Activated CD8-positive, alpha-beta memory T cell treated with anti-CD3 and anti-CD28 coated beads, Interleukin-2, amount 50 U/mL, for 1 hour (primary cell): ENCODE results near the gene CEACAM5.

Source experiments
- DNase-seq: peaks from one replicate; pipeline ENCODE4 v3.0.0-alpha.2; 2020; ENCODE audit errors: extremely low read depth

CEACAM5 gene

GRCh38 chr19:41708481-41708880 lies at the start of gene CEACAM5:
CEACAM5 (plus strand) TSS chr19:41708626; CDS start chr19:41708732, 106 bp downstream.
- no peak for DNase-seq

DNA sequence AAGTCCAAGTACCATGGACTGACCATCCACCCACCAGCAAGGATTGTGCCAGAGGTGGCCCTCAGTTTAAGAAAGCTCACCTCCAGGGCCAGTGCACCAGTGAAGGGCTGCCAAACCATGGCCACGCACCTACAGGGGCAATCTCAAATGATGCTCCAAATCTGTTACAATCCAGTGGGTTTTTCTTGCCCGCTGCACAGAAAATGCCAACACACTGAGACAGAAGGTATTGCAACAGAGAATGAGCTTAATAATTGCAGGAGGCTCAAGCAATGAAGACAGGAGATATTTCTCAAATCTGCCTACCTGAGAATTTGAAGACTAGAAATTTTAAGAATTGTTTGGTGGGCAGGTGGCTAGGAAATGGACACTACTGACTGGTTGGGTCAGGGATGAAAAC lies 42.4 kb upstream of the CEACAM5 start:
- no peak for DNase-seq

DNA sequence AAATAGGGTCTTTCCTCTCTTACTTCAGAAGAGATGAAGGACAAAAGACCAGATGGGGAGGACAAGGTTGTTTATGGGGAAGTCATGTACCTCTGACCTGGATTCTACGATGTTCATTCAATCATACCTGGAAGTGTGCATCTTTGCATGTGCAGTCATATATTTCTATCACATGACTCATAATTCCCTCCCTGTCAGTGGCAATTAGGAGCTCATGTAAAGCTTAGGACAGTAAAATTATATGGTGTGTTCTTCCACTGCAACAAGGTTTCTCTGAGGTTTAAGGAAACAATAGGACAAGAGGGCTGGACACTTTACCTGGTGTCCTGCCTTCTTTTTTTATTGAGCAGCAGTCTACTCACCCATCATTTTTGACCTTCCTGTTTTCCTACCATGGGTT lies 40.1 kb upstream of the CEACAM5 start:
- no peak for DNase-seq

GRCh38 chr19:41670755-41671154 lies 37.7 kb upstream of the CEACAM5 start:
- no peak for DNase-seq

DNA sequence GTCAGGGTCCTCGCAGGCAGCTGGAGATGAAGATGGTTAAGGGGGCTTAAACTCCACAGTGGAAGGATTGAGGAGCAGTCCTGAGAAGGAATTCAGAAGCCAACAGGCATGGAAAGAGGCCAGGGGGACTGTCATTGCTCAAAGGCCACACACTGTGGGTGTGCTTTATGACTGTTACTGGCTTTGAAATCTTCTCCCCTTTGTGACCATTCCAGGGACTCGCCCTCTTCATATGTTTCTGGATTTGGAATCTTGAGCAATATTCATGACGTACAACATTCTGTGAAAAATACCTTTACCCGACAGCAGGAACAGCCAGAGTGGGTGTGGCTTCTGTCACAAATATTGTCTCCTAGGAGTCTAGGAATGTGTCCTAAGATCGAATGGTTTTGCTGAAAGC lies 36.9 kb upstream of the CEACAM5 start:
- no peak for DNase-seq

DNA sequence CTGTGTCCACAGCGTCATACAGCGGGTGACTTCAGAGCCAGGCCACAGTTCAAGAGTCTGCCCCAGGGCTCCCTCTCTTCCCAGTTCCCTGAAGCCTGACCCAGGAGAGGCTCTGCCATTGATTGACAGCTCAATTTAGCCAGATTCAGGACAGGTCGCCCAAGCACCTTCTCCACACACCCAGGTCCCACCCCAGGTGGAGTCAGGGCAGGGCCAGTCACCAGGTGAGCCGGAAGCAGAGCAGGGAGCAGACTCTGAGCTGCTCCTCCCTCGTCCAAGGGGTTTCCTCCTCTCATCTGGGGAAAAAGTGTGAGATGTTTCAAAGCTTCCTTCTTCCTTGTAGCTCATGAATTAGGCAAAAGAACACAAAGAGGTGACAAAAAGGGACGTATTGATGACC lies 26.0 kb upstream of the CEACAM5 start:
- no peak for DNase-seq

GRCh38 chr19:41687419-41687818 lies 21.0 kb upstream of the CEACAM5 start:
- DNase-seq, result no peak

GRCh38 chr19:41688098-41688497 lies 20.3 kb upstream of the CEACAM5 start, which contains the start of gene CEACAM7:
CEACAM7 (minus strand) TSS chr19:41688270; CDS start chr19:41688165, 105 bp downstream.
- no peak for DNase-seq

DNA sequence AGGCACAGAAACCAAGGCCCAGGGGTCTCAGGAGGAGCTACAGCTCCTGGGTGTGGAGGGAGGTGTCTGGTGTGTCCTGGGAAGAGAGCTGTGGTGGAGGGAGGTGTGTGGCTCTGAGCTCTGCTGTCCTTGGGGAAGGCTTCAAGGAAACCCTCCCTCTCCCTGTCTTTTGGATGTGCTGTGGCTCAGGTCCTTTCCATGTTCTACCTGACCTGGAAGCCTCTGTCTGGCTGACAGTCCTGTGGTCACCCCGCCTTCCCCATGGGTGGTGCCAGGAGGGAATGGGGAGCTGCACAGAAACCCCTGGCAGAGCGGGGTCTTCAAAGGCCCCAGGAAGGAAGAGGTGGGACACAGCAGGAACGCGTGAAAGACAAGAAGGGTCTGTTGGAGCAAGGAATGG lies 19.7 kb upstream of the CEACAM5 start:
- DNase-seq, result no peak

DNA sequence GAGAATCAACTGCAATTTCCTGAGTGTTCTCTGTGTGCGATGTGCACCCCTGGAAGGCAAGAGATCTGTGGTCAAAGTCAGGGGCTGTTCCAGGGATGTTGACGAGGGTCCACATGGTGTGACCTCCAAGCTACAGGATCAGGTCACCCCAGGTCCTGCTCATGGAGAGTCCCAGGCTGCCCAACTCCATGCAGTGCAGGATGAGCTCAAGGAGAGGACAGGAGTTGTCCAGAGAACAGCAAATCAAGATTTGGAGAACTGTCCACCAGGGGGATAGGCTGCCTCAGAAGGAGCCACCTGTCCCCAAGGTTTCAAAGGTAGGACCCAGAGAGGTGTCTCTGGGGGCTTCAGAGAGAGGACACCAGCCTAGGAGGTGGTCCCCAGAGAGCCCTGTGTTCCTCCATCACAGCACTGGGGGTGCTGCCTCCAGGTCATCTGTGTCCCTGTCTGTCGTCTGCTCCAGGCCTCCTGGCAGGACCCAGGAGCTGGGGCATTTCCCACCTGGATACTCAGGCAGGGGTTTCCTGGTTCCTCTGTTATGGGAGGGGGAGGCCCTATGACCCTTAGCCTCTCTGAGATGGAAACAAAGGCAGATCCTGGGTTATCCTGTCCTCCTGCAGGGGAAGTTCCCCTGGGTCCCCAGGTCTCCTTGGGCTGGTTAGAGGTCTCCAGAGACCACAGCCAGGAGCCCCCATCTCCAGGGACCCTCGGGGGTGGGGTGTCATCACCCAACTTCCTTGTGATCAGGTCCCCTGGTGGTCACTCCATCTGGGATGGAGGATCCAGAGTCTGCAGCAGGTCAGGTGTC lies 18.2 kb upstream of the CEACAM5 start:
- no peak for DNase-seq

- DNase-seq, result no peak
Observed at GRCh38 chr19:41690801-41691065, 17.7 kb upstream of the CEACAM5 start.

- DNase-seq, result no peak
Observed at GRCh38 chr19:41691268-41691970, 17.0 kb upstream of the CEACAM5 start.

DNA sequence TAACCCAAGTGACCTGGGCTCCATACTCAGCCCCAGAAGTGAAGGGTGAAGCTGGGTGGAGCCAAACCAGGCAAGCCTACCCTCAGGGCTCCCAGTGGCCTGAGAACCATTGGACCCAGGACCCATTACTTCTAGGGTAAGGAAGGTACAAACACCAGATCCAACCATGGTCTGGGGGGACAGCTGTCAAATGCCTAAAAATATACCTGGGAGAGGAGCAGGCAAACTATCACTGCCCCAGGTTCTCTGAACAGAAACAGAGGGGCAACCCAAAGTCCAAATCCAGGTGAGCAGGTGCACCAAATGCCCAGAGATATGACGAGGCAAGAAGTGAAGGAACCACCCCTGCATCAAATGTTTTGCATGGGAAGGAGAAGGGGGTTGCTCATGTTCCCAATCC lies 14.2 kb upstream of the CEACAM5 start:
- no peak for DNase-seq

- no peak for DNase-seq
Observed at GRCh38 chr19:41694831-41695635, 13.4 kb upstream of the CEACAM5 start.

GRCh38 chr19:41695745-41696144 lies 12.7 kb upstream of the CEACAM5 start:
- DNase-seq, result no peak

- DNase-seq, result no peak
Observed at GRCh38 chr19:41696402-41697197, 11.8 kb upstream of the CEACAM5 start.

- DNase-seq, result no peak
Observed at GRCh38 chr19:41697198-41697855, 11.1 kb upstream of the CEACAM5 start.

DNA sequence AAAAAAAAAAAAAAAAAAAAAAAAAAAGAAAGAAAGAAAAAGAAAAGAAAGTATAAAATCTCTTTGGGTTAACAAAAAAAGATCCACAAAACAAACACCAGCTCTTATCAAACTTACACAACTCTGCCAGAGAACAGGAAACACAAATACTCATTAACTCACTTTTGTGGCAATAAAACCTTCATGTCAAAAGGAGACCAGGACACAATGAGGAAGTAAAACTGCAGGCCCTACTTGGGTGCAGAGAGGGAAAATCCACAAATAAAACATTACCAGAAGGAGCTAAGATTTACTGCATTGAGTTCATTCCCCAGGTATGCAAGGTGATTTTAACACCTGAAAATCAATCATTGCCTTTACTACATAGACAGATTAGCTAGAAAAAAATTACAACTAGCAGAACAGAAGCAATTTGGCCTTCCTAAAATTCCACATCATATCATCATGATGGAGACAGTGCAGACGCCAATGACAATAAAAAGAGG lies 9.6 kb upstream of the CEACAM5 start:
- DNase-seq, result no peak

DNA sequence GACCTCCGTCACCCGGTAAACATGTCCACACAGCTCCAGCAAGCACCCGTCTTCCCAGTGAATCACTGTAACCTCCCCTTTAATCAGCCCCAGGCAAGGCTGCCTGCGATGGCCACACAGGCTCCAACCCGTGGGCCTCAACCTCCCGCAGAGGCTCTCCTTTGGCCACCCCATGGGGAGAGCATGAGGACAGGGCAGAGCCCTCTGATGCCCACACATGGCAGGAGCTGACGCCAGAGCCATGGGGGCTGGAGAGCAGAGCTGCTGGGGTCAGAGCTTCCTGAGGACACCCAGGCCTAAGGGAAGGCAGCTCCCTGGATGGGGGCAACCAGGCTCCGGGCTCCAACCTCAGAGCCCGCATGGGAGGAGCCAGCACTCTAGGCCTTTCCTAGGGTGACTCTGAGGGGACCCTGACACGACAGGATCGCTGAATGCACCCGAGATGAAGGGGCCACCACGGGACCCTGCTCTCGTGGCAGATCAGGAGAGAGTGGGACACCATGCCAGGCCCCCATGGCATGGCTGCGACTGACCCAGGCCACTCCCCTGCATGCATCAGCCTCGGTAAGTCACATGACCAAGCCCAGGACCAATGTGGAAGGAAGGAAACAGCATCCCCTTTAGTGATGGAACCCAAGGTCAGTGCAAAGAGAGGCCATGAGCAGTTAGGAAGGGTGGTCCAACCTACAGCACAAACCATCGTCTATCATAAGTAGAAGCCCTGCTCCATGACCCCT lies 9.0 kb upstream of the CEACAM5 start:
- no peak for DNase-seq

DNA sequence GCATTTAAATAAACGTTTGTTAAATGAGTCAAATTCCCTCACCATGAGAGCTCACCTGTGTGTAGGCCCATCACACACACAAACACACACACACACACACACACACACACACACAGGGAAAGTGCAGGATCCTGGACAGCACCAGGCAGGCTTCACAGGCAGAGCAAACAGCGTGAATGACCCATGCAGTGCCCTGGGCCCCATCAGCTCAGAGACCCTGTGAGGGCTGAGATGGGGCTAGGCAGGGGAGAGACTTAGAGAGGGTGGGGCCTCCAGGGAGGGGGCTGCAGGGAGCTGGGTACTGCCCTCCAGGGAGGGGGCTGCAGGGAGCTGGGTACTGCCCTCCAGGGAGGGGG lies 8.5 kb upstream of the CEACAM5 start:
- DNase-seq, result no peak
